ENCODE data around the gene RASD1.

GRCh38 chr17:17457680-17458079 lies 38.5 kb downstream of the RASD1 start:
- TF ChIP-seq, protein P1, sequence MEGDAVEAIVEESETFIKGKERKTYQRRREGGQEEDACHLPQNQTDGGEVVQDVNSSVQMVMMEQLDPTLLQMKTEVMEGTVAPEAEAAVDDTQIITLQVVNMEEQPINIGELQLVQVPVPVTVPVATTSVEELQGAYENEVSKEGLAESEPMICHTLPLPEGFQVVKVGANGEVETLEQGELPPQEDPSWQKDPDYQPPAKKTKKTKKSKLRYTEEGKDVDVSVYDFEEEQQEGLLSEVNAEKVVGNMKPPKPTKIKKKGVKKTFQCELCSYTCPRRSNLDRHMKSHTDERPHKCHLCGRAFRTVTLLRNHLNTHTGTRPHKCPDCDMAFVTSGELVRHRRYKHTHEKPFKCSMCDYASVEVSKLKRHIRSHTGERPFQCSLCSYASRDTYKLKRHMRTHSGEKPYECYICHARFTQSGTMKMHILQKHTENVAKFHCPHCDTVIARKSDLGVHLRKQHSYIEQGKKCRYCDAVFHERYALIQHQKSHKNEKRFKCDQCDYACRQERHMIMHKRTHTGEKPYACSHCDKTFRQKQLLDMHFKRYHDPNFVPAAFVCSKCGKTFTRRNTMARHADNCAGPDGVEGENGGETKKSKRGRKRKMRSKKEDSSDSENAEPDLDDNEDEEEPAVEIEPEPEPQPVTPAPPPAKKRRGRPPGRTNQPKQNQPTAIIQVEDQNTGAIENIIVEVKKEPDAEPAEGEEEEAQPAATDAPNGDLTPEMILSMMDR (IDR thresholded peaks at IDR 0.05), result no peak
- TF ChIP-seq POLR2A (IDR thresholded peaks at IDR 0.05) (no peak), POLR2AphosphoS5 (IDR thresholded peaks at IDR 0.05) (no peak)
